ENCODE measurements around the gene FLNB. TPM values are rescaled to one million over a fixed set of nuclear protein-coding genes. Genes with fewer than 3 reads are reported as not detected.

The FLNB gene
- total and polyA plus RNA-seq, 2 of the 4 experiments (the other 2 are of a cell fraction), result 78.0 to 136 TPM

GRCh38 chr3:58073301-58074108 is 65.3 kb downstream of the FLNB start:
- POLR2A ChIA-PET (ENCODE audit: unreplicated experiment), result no interaction called here
- Histone ChIP-seq H2AK9ac (replicated peaks; ENCODE audit: low read depth, low read length, poor library complexity) (no peak overlapping the region), H2AFZ (replicated peaks; ENCODE audit: low read length, poor library complexity) (no peak overlapping the region), H3K4me2 (ENCODE audit: low read depth, low read length) (no peak overlapping the region), H2AK5ac (ENCODE audit: low read depth, low read length) (no peak overlapping the region), H2BK5ac (ENCODE audit: low read depth, low read length, poor library complexity, severe bottlenecking) (no peak overlapping the region), H3K18ac (ENCODE audit: low read depth, low read length) (no peak overlapping the region), H3K27ac (ENCODE audit: insufficient read depth, low read length) (no peak overlapping the region), H3K9me3 (ENCODE audit: control insufficient read depth, insufficient read depth, low read length) (no peaks in the 10 kb centered on the region), H3K9ac (ENCODE audit: low read depth, low read length) (no peak overlapping the region), H3K14ac (replicated peaks; ENCODE audit: low read depth, low read length) (no peak overlapping the region), H3K23ac (ENCODE audit: low read depth, low read length) (no peak overlapping the region), H2BK120ac (ENCODE audit: low read depth, low read length) (no peak overlapping the region), H4K91ac (ENCODE audit: insufficient read depth, low read depth, low read length) (no peak overlapping the region), H3K56ac (ENCODE audit: extremely low read depth, insufficient read depth, low read length) (no peak overlapping the region), H2BK20ac (ENCODE audit: low read depth, low read length) (no peak overlapping the region), H3K27me3 (ENCODE audit: control insufficient read depth, insufficient read depth, low read length) (no peaks in the 10 kb centered on the region), H3K9me1 (ENCODE audit: insufficient read depth, low read length) (peaks cover 39% of the 10 kb centered on the region), H2BK15ac (ENCODE audit: low read depth, low read length) (no peak overlapping the region), H3K36me3 (ENCODE audit: control insufficient read depth, insufficient read depth, low read length) (peaks cover 6% of the 10 kb centered on the region), H4K5ac (ENCODE audit: low read depth, low read length) (no peak overlapping the region; the same call in 1 of the 2 replicates), H4K20me1 (ENCODE audit: insufficient read depth, low read length) (peaks cover 51% of the 10 kb centered on the region), H4K8ac (ENCODE audit: low read depth in 2 of 2, low read length in 2 of 2) (no peak overlapping the region), H3K4me3 (ENCODE audit: insufficient read depth, low read depth, low read length) (no peak overlapping the region), H3K4me1 (ENCODE audit: control insufficient read depth, insufficient read depth, low read length) (peaks cover 15% of the 10 kb centered on the region), H3K4ac (ENCODE audit: low read depth, low read length) (no peak overlapping the region), H3K79me1 (ENCODE audit: low read depth in 1 of 2, low read length in 2 of 2) (peaks cover 57 to 89% of the 10 kb centered on the region in 2 experiments)
- CTCF ChIA-PET, result interaction anchor here (0.5 to 1.1 kb wide), 3 partner anchors 10 to 27 kb away, joined by 3 to 4 read pairs (median 3); no protein-coding TSS in a partner anchor
- TF ChIP-seq MAZ (IDR thresholded peaks at IDR 0.05; ENCODE audit: borderline replicate concordance, low read depth, low read length), result no peak
- no peak for TF ChIP-seq RAD21 (IDR thresholded peaks at IDR 0.05; ENCODE audit: low read length)
- TF ChIP-seq, protein P1, sequence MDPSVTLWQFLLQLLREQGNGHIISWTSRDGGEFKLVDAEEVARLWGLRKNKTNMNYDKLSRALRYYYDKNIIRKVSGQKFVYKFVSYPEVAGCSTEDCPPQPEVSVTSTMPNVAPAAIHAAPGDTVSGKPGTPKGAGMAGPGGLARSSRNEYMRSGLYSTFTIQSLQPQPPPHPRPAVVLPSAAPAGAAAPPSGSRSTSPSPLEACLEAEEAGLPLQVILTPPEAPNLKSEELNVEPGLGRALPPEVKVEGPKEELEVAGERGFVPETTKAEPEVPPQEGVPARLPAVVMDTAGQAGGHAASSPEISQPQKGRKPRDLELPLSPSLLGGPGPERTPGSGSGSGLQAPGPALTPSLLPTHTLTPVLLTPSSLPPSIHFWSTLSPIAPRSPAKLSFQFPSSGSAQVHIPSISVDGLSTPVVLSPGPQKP (IDR thresholded peaks at IDR 0.05; ENCODE audit: borderline replicate concordance, low read depth, low read length), result no peak
- TF ChIP-seq FOS (IDR thresholded peaks at IDR 0.05; ENCODE audit: low read depth, low read length), result no peak
- no peak for TF ChIP-seq POLR2A (IDR thresholded peaks at IDR 0.05; ENCODE audit: low read depth, low read length)
- BruUV-seq (replicated peaks), result no TSS peak
- DNase-seq (no peak), ATAC-seq (ENCODE audit: low read depth) (no peak)
- in situ Hi-C loops (cut with MboI; ENCODE audit: low sequenced_read_pairs), result no loop called here
- 100% methylated on average over 1 of the region's 8 CpGs; no CpG with 5 or more reads in 1 of the 2 experiments for WGBS, 2 experiments (ENCODE audit: extremely low coverage in 2 of 2, insufficient read length in 1 of 2)
- intact Hi-C loops (cut with micrococcal nuclease), result no loop called here
- dilution Hi-C loops (cut with HindIII; ENCODE audit: low sequenced_read_pairs, unreplicated experiment), result no loop called here
